Activated CD4-positive, CD25-positive, alpha-beta regulatory T cell treated with anti-CD3 and anti-CD28 coated beads, Interleukin-2, amount 50 U/mL, for 24 hours (primary cell): ENCODE data around the gene GNRH2.
"Not testable (repeated sequence)": the region's sequence is repeated elsewhere in the genome, so short reads cannot be mapped to it uniquely, and the experiment has no call there.

Source experiments
- ATAC-seq, 2 donors: fragments of 150-1000 bp; cut with Tn5 transposase; one replicate each; pipeline ENCODE4 v1.10.0; 2021; ENCODE audit warnings: mild to moderate bottlenecking in 1 of 2, moderate library complexity in 1 of 2

GNRH2 gene

GRCh38 chr20:3074812-3075211, 31.4 kb downstream of the GNRH2 start:
- ATAC-seq = no peak

GRCh38 chr20:3075315-3075714, 31.9 kb downstream of the GNRH2 start:
- not testable (repeated sequence) for ATAC-seq

GRCh38 chr20:3077618-3078134, 34.3 kb downstream of the GNRH2 start:
- no peak for ATAC-seq

- ATAC-seq = no peak
These were observed 37.5 kb downstream of the GNRH2 start for GRCh38 chr20:3080939-3081388.

- no peak for ATAC-seq
These were observed 38.2 kb downstream of the GNRH2 start for GRCh38 chr20:3081641-3082040.

- ATAC-seq = peak; percentile 36 to 53
These were observed 39.0 kb downstream of the GNRH2 start for GRCh38 chr20:3082306-3082951.

- peak; percentile 18 to 42 for ATAC-seq
These were observed 39.8 kb downstream of the GNRH2 start for GRCh38 chr20:3082955-3083952.

GRCh38 chr20:3084283-3084985, 41.0 kb downstream of the GNRH2 start, which contains the start of gene AVP:
AVP (minus strand) TSS chr20:3084724; CDS start chr20:3084674, 50 bp downstream.
- ATAC-seq = no peak

GRCh38 chr20:3084986-3085360, 41.6 kb downstream of the GNRH2 start:
- ATAC-seq = no peak

GRCh38 chr20:3085571-3086072, 42.2 kb downstream of the GNRH2 start:
- ATAC-seq = no peak

- no peak for ATAC-seq
These were observed 44.6 kb downstream of the GNRH2 start for GRCh38 chr20:3088031-3088430.

GRCh38 chr20:3090565-3090964, 47.1 kb downstream of the GNRH2 start:
- no peak for ATAC-seq

- ATAC-seq = peak; percentile 50 to 62
These were observed 49.4 kb downstream of the GNRH2 start for GRCh38 chr20:3092611-3093379.

GRCh38 chr20:3093861-3094361, 50.5 kb downstream of the GNRH2 start:
- ATAC-seq = peak; percentile 21 to 23

- ATAC-seq = no peak
These were observed 51.6 kb downstream of the GNRH2 start for GRCh38 chr20:3094848-3095629.
